Panc1 (cell line): ENCODE measurements around the gene AGXT2.

Experiments used
- CTCF ChIP-seq: fragments of 450-650 bp; IDR thresholded peaks from 2 replicates; pipeline ENCODE4 v1.5.1; 2017; ENCODE audit warnings: mild to moderate bottlenecking
- POLR2AphosphoS5 ChIP-seq: IDR thresholded peaks from 2 replicates; pipeline ENCODE4 v1.6.1; 2012; ENCODE audit warnings: mild to moderate bottlenecking, low read depth, low read length, moderate library complexity
- REST ChIP-seq, 2 experiments: IDR thresholded peaks; 2 replicates each; pipeline ENCODE4 v1.6.1; 2011 to 2012; ENCODE audit warnings: low read depth in 2 of 2, control low read depth in 1 of 2, low read length in 1 of 2, mild to moderate bottlenecking in 1 of 2, moderate library complexity in 1 of 2; ENCODE audit not compliant: insufficient read depth in 1 of 2
- SIN3A ChIP-seq: IDR thresholded peaks from 2 replicates; pipeline ENCODE4 v1.6.1; 2012; ENCODE audit warnings: low read depth, mild to moderate bottlenecking, low read length, moderate library complexity, borderline replicate concordance; ENCODE audit not compliant: insufficient read depth
- TCF7L2 ChIP-seq: IDR thresholded peaks from 2 replicates; pipeline ENCODE4 v1.6.1; 2011; ENCODE audit warnings: mild to moderate bottlenecking, low read depth, low read length, inconsistent platforms

GRCh38 chr5:35073160-35073559 is 25.4 kb upstream of the AGXT2 start:
- no peak for TF ChIP-seq CTCF
- TF ChIP-seq POLR2AphosphoS5, result no peak
- TF ChIP-seq REST (IDR thresholded peaks at IDR 0.05; ENCODE audit: insufficient read depth in 1 of 2, low read depth in 2 of 2, low read length in 1 of 2), result no peak
- TF ChIP-seq SIN3A, result no peak
- no peak for TF ChIP-seq TCF7L2
